HG03565 (cell line): ENCODE results near the gene AKTIP.
"Not testable (repeated sequence)": the region's sequence is repeated elsewhere in the genome, so short reads cannot be mapped to it uniquely, and the experiment has no call there.

Experiments used
- ATAC-seq: cut with Tn5 transposase; IDR thresholded peaks from one replicate; pipeline ENCODE4 v1.9.1; 2021; ENCODE audit warnings: mild to moderate bottlenecking, moderate library complexity; ENCODE audit not compliant: unreplicated experiment

AKTIP gene

GRCh38 chr16:53502331-53503269 is at the start of gene AKTIP:
AKTIP (minus strand) TSS chr16:53503209; CDS start chr16:53500259, 2,950 bp downstream.
- ATAC-seq: peak; percentile 8

GRCh38 chr16:53549970-53550690 is 47.1 kb upstream of the AKTIP start:
- peak; percentile 76 for ATAC-seq

GRCh38 chr16:53546988-53547391 is 44.0 kb upstream of the AKTIP start:
- no peak for ATAC-seq

GRCh38 chr16:53545433-53545832 is 42.4 kb upstream of the AKTIP start:
- ATAC-seq: no peak

GRCh38 chr16:53542283-53542682 is 39.3 kb upstream of the AKTIP start:
- no peak for ATAC-seq

GRCh38 chr16:53541326-53541725 is 38.3 kb upstream of the AKTIP start:
- ATAC-seq: no peak

GRCh38 chr16:53539759-53540718 is 37.0 kb upstream of the AKTIP start:
- ATAC-seq: not testable (repeated sequence)

- not testable (repeated sequence) for ATAC-seq
These were observed 36.3 kb upstream of the AKTIP start for GRCh38 chr16:53539346-53539745.

- ATAC-seq: no peak
These were observed 34.6 kb upstream of the AKTIP start for GRCh38 chr16:53537626-53538025.

GRCh38 chr16:53534206-53534605 is 31.2 kb upstream of the AKTIP start:
- ATAC-seq: no peak

GRCh38 chr16:53530741-53531140 is 27.7 kb upstream of the AKTIP start:
- ATAC-seq: no peak

- no peak for ATAC-seq
These were observed 27.0 kb upstream of the AKTIP start for GRCh38 chr16:53530046-53530445.

- no peak for ATAC-seq
These were observed 26.5 kb upstream of the AKTIP start for GRCh38 chr16:53529513-53529912.

- no peak for ATAC-seq
These were observed 25.8 kb upstream of the AKTIP start for GRCh38 chr16:53528797-53529196.

GRCh38 chr16:53523971-53524548 is 21.1 kb upstream of the AKTIP start:
- ATAC-seq: no peak

- no peak for ATAC-seq
These were observed 20.3 kb upstream of the AKTIP start for GRCh38 chr16:53523126-53523804.

- ATAC-seq: no peak
These were observed 16.5 kb upstream of the AKTIP start for GRCh38 chr16:53519417-53520091.

- peak; percentile 99 for ATAC-seq
These were observed 15.8 kb upstream of the AKTIP start for GRCh38 chr16:53518550-53519416.
